GM13977 (cell line): Measurements from ENCODE around the gene SNAP29.

ENCODE experiments used
- DNase-seq: peaks from one replicate; pipeline ENCODE4 v3.0.0; 2012; ENCODE audit warnings: low spot score
- CTCF ChIP-seq: IDR thresholded peaks from 2 replicates; pipeline ENCODE4 v1.5.1; 2012; ENCODE audit warnings: mild to moderate bottlenecking, control low read depth; ENCODE audit not compliant: insufficient read depth; ENCODE audit errors: extremely low read depth, missing control alignments
- in situ Hi-C: fragments of 300-500 bp; cut with MboI; formaldehyde crosslinking; loops from one replicate; pipeline ENCODE4 v1.12.0; 2022; ENCODE audit warnings: low sequenced_read_pairs, low pct_unique_long_range_greater_than_20kb, mixed read lengths, inconsistent platforms; ENCODE audit not compliant: unreplicated experiment

The SNAP29 gene

GRCh38 chr22:20940186-20940651, 81.4 kb downstream of the SNAP29 start:
- in situ Hi-C loops, result no loop called here
- no peak for DNase-seq
- no peak for TF ChIP-seq CTCF
